HG03442 (cell line): Measurements from ENCODE around the gene SUCLG2.

ENCODE experiments used
- ATAC-seq: cut with Tn5 transposase; IDR thresholded peaks from one replicate; pipeline ENCODE4 v1.9.1; 2021; ENCODE audit warnings: mild to moderate bottlenecking, moderate library complexity; ENCODE audit not compliant: unreplicated experiment

Gene SUCLG2

GRCh38 chr3:67401921-67402320 lies 252.5 kb downstream of the SUCLG2 start:
- ATAC-seq, result no peak

- no peak for ATAC-seq
These were observed 253.9 kb downstream of the SUCLG2 start for GRCh38 chr3:67400476-67400875.

GRCh38 chr3:67389176-67389575 lies 265.2 kb downstream of the SUCLG2 start:
- ATAC-seq, result peak; percentile 88

- ATAC-seq, result no peak
These were observed 265.7 kb downstream of the SUCLG2 start for GRCh38 chr3:67388738-67389137.

- no peak for ATAC-seq
These were observed 268.0 kb downstream of the SUCLG2 start for GRCh38 chr3:67386451-67386850.

GRCh38 chr3:67384760-67385397 lies 269.5 kb downstream of the SUCLG2 start:
- ATAC-seq, result no peak

GRCh38 chr3:67384016-67384415 lies 270.4 kb downstream of the SUCLG2 start:
- ATAC-seq, result no peak

GRCh38 chr3:67383379-67383778 lies 271.0 kb downstream of the SUCLG2 start:
- no peak for ATAC-seq

- no peak for ATAC-seq
These were observed 271.9 kb downstream of the SUCLG2 start for GRCh38 chr3:67382536-67382935.

GRCh38 chr3:67381667-67382272 lies 272.6 kb downstream of the SUCLG2 start:
- ATAC-seq, result no peak

GRCh38 chr3:67380118-67380517 lies 274.3 kb downstream of the SUCLG2 start:
- ATAC-seq, result no peak

- ATAC-seq, result no peak
These were observed 277.1 kb downstream of the SUCLG2 start for GRCh38 chr3:67377299-67377698.

GRCh38 chr3:67376416-67376815 lies 278.0 kb downstream of the SUCLG2 start:
- ATAC-seq, result no peak

GRCh38 chr3:67375976-67376375 lies 278.4 kb downstream of the SUCLG2 start:
- ATAC-seq, result no peak

GRCh38 chr3:67362686-67363085 lies 291.7 kb downstream of the SUCLG2 start:
- ATAC-seq, result no peak

- no peak for ATAC-seq
These were observed 292.6 kb downstream of the SUCLG2 start for GRCh38 chr3:67361770-67362169.

GRCh38 chr3:67361323-67361722 lies 293.1 kb downstream of the SUCLG2 start:
- no peak for ATAC-seq

GRCh38 chr3:67357610-67358458 lies 296.6 kb downstream of the SUCLG2 start:
- ATAC-seq, result peak; percentile 84

- peak; percentile 97 for ATAC-seq
These were observed 304.7 kb downstream of the SUCLG2 start for GRCh38 chr3:67349551-67350174.

GRCh38 chr3:67346081-67346480 lies 308.3 kb downstream of the SUCLG2 start:
- no peak for ATAC-seq

- no peak for ATAC-seq
These were observed 318.6 kb downstream of the SUCLG2 start for GRCh38 chr3:67335813-67336212.
